GM12892 (cell line): ENCODE results near the gene GABRB3.

Experiments
- POLR2A ChIP-seq: IDR thresholded peaks from 2 replicates; pipeline ENCODE4 v1.6.1; 2011; ENCODE audit warnings: low read depth, low read length, control low read depth
- POLR2AphosphoS5 ChIP-seq: IDR thresholded peaks from 2 replicates; pipeline ENCODE4 v1.6.1; 2011; ENCODE audit warnings: low read depth, low read length, control low read depth

- no peak for TF ChIP-seq POLR2A
- no peak for TF ChIP-seq POLR2AphosphoS5
Measured at GRCh38 chr15:26648676-26649075, 124.2 kb downstream of the GABRB3 start.
